HG02938 (cell line): ENCODE data around the gene GPR31.
"Not testable (repeated sequence)": the region's sequence is repeated elsewhere in the genome, so short reads cannot be mapped to it uniquely, and the experiment has no call there.

Experiments used
- ATAC-seq: cut with Tn5 transposase; IDR thresholded peaks from one replicate; pipeline ENCODE4 v1.9.1; 2021; ENCODE audit warnings: mild to moderate bottlenecking, moderate library complexity; ENCODE audit not compliant: unreplicated experiment

GPR31 gene

DNA sequence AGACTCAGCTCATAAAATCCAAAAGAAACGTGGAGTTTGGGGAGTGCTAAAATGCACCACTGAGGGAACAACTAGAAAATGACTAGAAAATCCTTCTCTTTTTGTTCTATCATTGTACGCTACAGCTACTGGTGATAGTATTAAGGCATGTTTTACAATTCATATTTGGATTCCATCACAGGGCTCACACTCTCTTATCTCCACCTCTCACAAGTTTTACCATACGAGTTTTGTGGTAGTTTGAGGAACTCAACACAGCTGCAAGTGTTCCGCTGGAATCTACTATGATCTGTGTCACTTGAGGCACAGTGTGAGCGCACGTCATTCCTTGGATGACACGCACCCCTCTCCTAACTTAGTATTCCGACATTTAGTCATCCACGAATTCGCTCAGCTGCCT, 9.9 kb upstream of the GPR31 start:
- not testable (repeated sequence) for ATAC-seq

DNA sequence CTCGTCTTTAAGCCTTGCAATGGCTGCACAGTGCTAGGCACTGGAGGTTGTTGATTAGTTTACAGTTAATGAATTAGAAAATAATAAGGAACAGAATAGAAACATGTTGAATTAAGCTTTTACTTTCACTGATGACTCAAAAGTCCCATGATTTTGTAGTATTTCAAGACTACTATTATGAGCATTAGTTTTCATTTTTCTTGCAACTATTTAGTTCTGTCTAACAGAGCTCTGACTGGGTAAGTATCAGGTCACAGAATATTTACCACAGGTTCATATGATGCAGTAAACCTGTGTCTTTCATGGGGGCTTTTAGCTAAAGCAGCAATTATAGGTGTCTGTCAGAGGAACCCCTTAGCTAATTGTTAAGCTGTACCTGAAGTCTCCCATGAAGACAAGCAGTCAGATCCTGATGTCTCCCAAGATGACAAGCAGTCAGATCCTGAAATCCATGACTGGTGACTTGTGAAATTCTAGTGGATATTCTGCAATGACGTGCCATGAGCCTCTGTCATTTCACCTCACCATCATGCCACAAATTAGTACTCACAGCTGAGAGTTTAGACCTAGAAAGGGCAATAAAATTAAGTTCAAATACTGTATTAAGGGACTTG, 8.2 kb upstream of the GPR31 start:
- ATAC-seq: no peak

DNA sequence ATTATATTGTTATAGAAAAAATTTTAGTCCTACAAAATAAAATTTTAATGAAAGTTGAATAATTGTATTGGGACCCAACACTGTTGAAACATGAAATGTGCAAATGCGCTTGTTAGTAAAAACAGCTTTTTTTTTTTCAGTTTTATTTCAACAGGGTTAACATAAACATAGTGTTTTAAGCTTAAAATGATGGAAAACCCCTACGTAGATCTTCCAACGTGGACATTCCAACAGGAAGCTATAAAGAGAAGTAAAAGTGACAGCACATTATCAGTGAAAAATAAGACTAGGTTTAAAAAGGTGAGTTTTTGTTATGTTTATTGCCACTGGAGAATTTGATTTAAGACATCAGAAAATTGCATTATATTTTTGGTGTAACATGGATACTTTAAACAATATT, 6.5 kb upstream of the GPR31 start:
- no peak for ATAC-seq

DNA sequence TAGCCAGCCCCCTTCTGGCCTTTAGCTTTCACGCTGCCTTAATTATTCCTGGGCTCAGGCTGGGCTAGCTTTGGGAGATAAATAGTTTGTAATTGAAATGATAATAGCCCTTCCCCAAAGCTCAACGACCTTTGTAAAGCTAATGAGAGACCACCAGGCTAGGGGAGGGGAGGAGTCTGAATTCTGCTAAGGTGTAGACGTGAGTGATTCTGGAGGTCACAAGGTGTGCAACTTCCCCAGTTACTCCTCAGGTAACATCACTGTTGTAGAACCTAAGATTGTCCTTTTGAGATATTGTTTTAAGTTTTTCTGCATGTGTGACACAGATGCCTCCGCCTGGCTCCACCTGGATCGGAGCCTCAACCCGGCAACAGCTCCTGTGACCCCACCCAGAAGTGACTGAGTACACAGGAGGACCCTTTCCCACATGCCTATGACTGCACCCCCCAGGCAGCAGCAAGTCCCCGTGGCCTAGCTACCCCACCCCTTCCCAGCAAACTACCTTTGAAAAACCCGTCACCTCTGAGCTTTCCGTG, 5.8 kb upstream of the GPR31 start:
- ATAC-seq: no peak

DNA sequence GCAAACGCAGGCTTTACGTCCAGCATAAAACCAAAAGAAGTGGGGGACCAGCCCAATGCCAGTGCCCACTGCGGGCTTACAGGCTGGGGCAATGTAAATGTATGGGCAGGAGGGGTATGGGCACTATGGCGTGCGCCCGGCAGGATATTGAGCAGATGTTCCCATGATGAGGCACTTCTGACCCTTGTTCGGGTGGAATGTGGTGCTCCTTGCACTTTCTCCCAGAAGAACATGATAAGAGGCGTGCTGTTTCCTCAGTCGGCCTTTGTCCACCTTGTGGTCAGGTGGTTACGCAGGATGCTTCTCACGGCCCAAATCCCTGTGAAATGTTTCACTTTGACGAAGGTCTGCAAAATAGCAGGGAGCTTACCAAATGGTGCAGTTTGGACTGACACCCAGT, 4.8 kb upstream of the GPR31 start:
- ATAC-seq: no peak

DNA sequence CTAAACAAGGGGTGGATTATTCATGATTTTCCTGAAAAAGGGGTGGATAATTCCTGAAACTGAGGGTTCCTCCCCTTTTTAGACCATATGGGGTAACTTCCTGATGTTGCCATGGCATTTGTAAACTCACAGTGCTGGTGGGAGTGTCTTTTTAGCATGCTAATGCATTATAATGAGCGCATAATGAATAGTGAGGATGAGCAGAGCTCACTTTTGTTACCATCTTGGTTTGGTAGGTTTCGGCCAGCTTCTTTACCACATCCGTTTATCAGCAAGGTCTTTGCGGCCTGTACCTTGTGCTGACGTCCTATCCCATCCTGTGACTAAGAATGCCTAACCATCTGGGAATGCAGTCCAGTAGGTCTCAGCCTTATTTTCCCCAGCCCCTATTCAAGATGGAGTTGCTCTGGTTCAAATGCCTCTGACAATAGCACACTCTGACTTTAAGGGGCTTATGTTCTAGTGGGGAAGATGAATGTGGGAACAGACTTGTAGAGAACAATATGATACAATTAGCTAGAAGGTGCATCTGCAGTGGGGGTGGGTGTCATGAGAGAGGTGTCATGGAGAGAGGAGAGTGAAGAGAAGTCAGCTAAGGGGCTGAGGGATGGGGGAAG, 4.2 kb upstream of the GPR31 start:
- ATAC-seq: no peak

DNA sequence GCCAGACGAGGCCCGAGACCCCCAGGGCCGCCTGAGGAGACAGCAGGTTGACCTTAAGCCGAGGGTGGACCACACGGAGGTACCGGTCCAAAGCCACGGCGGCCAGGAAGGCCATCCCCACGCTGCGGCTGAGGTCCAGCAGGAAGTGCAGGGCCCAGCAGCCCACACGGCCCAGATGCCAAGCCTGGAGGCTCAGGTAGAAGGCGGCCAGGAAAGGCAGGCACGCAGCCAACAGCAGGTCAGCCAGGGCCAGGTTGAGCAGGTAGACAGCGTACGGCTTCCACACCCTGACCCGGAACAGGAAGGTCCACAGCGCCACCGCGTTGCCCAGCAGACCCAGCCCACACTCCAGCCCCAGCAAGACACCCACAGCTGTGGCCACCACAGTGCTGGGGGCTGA, 366 bp downstream of the GPR31 start:
- no peak for ATAC-seq

DNA sequence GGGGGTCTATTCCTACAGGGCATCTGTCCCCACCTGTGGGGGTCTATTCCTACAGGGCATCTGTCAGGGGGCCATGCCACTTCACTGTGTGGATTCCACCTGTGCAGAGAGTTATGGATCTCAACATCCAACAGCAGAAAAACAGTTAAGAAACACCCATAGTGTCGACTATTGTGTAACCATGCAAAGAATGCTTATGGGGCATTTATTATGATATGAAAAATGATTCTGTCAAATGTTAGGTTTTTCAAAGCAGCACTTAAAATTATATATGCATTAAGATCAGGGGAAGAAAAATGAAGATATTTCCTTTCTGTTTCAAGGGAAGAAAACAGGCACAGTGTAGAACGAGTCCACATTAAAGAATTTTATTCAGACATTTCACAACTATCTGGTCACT, 2.9 kb downstream of the GPR31 start:
- ATAC-seq: no peak

DNA sequence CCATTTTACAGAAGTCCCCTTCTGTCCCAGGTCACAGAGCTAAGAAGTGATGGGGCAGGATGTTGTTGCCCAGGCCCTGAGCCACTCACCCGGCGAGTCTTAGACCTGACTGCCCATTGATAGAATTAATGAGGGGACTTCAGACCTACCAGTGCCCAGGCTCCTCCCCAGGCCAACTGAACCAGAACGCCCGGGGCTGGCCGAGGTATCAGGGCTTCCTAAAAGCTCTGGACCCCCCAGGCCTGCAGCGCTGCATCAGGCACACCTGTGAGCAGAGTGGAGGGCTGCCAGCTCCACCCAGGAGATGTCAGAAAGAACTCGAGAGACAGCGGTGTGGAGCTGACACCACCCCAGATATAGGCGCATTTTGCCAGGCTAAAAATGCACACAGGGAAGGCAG, 3.5 kb downstream of the GPR31 start:
- no peak for ATAC-seq

DNA sequence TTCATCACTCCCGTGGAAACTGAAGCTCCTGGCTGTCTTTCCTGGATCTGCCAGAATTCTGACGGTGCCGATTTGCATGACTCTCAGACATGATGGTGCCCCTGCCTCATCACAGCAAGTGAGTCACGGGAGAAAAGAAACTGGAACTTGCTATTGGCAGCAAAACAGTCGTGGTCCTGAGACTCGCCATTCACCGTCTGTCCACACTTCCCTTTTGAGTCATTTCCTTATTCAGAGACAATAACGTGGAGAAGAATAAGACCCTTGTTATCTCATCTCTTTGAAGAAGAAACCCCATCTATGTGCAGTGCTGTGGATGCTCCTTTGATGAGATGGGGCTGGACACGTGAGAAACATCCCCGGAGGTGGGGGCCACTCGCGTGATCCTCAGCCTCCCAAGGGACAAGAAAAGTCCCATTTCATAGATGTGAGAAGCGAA, 4.2 kb downstream of the GPR31 start:
- ATAC-seq: peak; percentile 66

DNA sequence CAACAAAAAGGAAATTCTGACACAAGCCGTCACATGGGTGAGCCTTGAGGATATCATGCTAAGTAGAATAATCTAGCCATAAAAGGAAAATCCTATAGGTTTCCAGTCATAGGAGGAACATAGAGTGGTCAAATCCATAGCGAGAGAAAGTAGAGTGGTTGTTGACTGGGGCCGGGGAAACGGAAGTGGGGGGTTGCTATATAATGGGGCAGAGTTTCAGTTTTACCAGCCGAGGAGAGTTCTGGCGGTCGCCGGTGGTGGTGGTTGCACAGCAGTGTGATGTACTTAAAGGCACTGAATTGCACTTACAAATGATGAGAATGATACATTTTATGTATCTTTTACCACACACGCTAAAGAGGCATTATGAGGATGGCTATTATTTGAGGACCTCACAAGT, 4.9 kb downstream of the GPR31 start:
- peak; percentile 36 for ATAC-seq

DNA sequence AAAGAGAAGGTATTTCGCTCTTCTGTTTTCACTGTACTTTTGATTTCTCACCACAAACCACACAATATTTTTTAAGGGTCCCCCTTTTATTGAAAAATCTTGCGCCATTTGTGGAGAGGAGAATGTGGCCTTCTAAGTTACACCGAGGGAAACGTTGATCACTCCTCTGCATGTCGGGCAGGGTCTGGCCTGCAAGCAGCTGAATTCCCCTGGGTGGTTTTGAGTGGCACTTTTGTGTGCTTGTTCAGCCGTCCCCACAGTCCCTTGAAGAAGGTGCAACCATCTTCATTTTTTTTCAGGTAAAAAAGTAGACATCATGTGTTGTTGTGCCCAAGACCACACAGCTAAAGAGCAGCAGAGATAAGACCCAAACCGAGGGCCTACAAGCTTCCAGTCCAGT, 6.1 kb downstream of the GPR31 start:
- ATAC-seq: no peak

DNA sequence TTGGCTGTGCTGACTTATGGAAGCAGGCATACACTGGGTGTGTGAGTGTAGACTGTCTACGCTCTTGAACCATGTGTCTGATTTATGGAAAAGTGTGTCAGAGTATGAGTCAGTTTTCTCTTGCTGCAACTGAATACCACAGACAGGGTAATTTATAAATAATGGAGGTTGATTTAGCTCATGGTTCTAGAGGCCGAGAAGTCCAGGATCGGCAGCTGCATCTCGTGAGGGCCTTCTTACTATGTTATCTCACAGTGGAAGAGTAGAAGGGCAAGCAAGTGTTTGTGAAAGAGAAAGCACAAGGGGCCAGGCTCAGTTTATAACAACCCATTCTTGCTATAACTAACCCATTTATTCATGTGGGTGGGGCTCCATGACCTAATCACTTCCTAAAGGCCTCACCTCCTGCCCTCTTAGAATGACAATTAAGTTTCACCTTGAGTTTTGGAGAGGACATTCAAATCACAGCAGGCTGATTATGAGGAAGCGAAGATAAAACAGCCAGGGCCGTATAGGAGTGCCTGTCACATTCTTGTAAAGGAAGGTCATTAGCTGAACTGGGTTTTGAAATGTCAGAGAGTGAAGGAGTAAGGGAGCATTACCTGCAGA, 6.7 kb downstream of the GPR31 start:
- peak; percentile 57 for ATAC-seq

DNA sequence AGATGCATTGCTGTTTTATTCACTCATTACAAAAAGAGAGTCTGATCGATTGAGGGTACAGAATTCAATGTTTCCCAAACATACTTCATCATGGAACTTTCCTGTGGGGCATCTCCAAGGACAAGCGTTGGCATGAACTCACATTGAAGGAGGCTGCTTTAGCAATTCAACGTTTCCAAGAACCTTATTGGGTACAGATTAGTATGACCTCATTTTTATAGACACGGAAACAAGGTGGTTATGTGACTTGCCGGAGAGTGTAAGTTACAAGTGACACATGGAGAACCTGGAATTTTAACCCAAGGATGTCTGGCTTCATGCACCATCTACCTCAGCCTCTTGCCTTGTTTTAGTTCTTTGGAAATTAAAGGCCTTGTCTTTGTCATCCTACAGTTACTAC, 8.8 kb downstream of the GPR31 start:
- ATAC-seq: no peak

DNA sequence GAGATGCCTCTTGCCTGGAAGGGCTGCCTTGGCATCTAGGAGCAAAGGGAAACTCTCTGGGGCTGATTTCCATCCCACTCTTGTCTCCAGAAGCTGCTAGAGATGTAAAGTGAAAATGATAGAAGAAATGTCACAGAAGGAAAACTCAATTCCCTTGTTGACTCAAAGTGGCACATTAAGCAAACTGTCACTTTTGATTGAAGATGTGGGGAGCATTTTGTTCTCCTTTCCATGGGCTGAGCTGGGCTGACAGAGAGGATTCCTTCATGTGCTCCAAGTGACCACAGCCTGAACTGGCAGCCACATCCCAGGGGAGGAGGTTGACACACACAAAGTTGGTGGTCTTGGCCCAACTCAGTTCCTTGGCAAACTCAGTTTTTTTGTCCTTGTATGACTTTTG, 9.8 kb downstream of the GPR31 start:
- ATAC-seq: no peak

DNA sequence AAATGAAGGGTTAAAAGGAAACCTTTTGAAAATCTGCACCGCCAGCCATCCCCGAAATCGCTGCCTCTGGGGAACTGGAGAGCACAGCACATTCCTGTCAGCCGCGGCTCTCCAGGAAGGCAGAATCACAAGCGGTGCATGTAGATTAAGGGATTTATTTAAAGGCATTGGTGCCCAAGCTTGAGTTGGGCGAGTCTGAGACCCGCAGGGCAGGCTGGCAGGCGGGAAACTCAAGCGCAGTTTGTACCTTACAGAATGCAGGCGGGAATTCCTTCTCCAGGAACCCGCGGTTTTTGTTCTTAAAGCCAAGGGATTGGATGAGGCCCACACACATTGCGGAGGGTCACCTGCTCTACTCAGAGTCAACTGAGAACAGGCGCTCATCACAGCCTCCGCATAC, 10.8 kb downstream of the GPR31 start:
- no peak for ATAC-seq

DNA sequence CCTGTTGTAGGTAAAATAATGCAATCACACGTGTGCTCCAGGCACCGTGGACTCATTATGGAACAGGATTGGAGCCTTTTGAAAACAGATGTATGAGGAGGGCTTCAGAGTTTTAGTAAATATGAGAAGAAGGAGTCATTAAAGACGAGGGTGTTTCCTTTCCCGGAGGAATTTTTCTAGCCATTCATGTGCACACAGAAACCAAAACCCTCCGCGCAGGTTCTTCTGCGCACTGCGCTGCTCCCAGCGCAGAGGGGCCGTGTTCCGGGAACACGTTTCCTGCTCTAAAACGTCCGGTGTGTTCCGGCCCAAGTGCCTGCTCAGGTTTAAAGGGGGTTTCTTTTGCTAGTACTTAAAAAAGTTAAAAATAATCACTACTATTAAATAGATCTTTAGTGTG, 11.6 kb downstream of the GPR31 start:
- no peak for ATAC-seq

DNA sequence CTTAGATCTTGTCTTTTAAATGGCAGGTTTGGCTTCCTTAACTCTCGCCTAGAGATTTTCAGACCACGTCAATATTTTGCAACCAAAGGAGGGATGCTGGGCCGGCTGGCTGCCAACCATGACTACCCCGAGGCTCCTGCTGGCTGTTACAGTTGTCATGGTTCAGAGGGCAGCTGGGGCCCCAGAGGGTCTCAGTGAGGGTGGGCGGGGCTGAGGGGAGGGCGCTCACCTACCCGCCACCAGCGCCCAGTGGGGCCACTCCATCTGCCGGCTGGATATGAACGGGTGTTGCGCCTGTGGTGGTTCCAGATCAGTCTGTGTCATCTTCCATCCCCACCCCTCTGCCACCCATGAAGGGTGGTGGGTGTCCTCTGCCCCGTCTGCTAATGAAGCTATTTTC, 12.3 kb downstream of the GPR31 start:
- no peak for ATAC-seq

DNA sequence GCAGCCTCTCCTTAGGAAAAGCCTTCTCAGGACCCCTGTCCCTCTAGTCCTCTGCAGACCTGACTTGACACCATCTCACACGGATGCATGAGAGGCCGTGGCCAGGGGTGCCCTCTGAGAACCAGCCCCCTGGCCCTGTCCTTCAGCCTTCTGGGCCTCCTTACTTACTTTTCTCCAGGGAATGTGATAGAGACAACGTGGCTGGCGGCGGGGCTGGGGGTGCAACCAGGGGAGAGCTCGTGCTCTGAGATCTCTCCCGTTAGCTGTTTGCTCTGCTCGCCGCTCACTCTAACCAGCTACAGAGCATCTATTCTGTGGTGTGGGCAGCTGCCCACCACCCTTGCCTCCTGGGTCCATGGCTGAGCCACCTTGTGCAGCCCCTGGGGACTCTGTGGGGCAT, 14.7 kb downstream of the GPR31 start:
- no peak for ATAC-seq

DNA sequence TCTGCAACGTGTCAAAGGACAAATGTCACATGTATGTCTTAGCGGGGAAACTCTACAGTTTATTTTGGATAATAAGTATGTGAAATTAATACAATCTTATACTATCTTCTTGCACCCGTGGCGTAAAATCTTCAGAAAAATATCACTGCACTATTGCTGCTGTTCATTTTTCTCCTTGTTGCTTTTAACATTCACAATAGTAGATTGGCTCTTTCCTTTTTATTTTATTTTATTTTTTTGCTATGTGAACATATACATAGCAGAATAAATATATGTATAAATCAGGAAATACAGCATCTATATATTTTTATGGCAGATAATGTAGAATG, 15.4 kb downstream of the GPR31 start:
- no peak for ATAC-seq

DNA sequence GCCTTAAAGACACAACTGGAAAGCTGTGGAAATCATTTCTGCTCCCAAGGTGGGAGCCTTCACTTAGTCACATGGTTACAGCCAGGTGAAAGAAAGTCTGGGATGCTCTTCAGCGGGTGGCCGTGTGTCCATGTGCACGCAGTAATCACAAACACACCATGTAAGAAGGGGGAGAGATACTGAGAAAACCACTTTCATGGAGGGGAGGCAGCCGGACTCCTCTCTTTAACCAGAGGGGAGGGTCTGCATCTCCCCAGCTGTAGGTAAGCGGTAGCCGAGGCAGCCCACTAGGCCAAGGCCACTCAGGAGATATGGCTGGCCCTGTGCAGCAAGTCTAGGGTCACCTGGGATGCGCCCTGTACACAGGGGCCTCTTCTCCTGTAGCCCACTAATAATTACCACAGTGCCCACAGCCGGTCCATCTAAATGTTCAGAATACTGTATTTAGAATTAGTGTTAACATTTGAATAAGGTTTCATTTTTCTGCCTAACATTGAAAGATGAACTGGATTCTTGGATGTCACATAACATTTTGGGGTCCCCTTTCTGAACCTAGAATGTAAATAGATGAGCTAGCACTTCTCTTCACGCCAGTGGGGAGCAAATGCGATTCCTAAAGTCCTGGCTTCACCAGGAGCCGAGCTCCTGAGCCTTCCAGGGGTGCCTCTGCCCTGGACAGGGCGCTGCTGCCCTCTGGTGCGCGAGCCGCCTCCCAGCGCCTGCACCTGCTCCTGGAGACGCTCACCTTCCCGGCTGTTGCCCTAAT, 15.9 kb downstream of the GPR31 start:
- ATAC-seq: no peak
